ENCODE measurements around the gene PIK3R6. TPM values are rescaled to one million over a fixed set of nuclear protein-coding genes. Genes with fewer than 3 reads are reported as not detected.
"Not testable (repeated sequence)": the region's sequence is repeated elsewhere in the genome, so short reads cannot be mapped to it uniquely, and the experiment has no call there.

Gene PIK3R6
- total RNA-seq, 4 donors from 2014 or later: 0.56 to 3.5 (median 1.5) TPM

- DNase-seq (ENCODE audit: low spot score) (no peak), ATAC-seq (ENCODE audit: low FRiP score) (no peak)
- TF ChIP-seq, protein P1, sequence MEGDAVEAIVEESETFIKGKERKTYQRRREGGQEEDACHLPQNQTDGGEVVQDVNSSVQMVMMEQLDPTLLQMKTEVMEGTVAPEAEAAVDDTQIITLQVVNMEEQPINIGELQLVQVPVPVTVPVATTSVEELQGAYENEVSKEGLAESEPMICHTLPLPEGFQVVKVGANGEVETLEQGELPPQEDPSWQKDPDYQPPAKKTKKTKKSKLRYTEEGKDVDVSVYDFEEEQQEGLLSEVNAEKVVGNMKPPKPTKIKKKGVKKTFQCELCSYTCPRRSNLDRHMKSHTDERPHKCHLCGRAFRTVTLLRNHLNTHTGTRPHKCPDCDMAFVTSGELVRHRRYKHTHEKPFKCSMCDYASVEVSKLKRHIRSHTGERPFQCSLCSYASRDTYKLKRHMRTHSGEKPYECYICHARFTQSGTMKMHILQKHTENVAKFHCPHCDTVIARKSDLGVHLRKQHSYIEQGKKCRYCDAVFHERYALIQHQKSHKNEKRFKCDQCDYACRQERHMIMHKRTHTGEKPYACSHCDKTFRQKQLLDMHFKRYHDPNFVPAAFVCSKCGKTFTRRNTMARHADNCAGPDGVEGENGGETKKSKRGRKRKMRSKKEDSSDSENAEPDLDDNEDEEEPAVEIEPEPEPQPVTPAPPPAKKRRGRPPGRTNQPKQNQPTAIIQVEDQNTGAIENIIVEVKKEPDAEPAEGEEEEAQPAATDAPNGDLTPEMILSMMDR (IDR thresholded peaks at IDR 0.05): no peak
These were observed 21.3 kb upstream of the PIK3R6 start for GRCh38 chr17:8888704-8889302.

DNA sequence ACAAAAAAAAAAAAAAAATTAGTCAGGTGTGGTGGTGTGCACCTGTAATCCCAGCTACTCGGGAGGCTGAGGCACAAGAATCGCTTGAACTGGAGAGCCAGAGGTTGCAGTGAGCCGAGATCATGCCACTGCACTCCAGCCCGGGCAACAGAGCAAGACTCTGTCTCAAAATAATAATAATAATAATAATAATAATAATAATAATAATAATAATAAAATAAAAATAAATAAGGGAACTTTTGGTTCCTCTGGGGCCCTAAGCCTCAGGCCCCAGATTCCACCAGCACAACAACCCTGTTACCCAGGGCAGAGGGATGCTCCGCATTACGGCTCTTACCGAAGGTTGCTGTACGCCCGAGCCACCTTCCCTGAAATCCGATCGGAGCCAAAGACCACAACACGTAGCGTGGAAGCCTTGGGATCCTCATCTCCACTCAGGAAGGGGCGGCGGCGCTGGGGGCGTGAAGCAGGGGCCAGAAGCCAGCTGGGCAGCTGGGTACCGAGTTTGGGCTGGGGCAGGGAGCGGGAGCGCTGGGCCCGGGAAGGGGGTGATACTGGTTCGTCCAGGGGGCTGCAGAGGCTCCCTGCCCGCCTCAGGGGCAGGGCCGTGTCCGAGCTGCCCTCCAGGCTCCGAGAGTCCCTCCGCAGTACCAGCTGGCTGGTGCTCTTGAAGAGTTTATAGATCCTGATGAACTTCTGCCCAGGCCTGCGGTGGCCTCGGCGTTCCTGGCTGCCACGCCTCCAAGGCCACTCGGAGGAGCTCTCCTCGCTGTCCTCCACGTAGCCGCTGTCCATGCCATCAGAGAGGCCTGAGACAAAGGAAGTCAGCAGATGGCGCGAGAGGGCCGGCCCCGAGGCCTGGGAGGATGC lies 20.6 kb upstream of the PIK3R6 start:
- TF ChIP-seq, protein P1 (IDR thresholded peaks at IDR 0.05): no peak
- DNase-seq (ENCODE audit: low spot score) (no peak), ATAC-seq (ENCODE audit: low FRiP score) (no peak)

- ATAC-seq (ENCODE audit: low FRiP score) (no peak), DNase-seq (ENCODE audit: low spot score) (no peak)
- TF ChIP-seq, protein P1 (IDR thresholded peaks at IDR 0.05): no peak
These were observed 19.8 kb upstream of the PIK3R6 start for GRCh38 chr17:8887301-8887700.

DNA sequence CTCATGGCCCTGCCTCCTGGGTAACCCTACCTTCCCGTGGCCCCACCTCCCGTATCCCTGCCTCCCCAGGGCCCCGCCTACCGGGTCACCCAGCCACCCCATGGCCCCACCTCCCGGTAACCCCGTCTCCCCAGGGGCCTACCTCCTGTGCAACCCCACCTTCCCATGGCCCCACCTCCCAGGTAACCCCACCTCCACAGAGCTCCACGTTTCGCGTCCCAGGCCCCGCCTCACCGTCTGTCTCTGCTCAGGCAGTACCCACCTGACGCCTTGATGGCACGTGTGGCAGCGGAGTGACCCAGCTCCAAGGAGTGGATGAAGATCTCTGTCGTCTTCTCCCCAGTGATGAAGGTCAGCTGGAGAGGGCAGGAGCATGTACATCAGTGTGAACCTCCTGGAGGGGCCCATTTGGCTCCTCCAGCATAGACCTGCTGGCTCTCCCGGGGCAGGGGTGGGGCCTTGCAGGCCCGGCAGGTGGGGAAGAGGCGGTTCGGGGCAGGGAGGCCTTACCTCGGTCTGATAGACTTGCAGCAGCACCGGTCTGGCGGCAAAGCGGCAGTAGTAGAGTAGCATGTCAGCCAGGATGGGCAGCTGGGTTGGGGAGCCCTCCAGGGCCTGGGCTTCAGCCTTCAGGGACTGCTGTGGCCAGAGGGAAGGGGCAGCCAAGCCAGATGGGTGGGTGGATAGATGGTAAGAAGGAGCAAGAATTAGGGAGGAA lies 18.7 kb upstream of the PIK3R6 start:
- ATAC-seq (ENCODE audit: low FRiP score) (no peak), DNase-seq (ENCODE audit: low spot score) (no peak)
- TF ChIP-seq, protein P1 (IDR thresholded peaks at IDR 0.05): no peak

DNA sequence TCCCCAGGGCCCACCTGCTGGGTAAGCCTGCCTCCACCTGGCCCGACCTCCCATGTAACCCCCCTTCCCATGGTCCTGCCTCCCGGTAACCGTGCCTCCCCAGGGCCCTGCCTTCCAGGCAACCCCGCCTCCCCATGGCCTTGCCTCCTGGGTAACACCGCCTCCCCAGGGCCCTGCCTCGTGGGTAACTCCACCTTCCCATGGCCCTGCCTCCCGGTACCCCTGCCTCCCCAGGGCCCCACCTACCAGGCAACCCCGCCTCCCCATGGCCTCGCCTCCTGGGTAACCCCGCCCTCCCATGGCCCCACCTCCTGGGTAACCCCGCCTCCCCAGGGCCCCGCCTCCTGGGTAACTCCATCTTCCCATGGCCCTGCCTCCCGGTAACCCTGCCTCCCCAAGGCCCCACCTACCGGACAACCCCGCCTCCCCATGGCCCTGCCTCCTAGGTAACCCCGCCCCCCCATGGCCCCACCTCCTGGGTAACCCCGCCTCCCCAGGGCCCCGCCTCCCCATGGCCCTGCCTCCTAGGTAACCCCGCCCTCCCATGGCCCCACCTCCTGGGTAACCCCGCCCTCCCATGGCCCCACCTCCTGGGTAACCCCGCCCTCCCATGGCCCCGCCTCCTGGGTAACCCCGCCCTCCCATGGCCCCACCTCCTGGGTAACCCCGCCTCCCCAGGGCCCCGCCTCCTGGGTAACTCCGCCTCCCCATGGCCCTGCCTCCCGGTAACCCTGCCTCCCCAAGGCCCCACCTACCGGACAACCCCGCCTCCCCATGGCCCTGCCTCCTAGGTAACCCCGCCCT lies 17.9 kb upstream of the PIK3R6 start:
- not testable (repeated sequence) for DNase-seq (ENCODE audit: low spot score); ATAC-seq (ENCODE audit: low FRiP score)

DNA sequence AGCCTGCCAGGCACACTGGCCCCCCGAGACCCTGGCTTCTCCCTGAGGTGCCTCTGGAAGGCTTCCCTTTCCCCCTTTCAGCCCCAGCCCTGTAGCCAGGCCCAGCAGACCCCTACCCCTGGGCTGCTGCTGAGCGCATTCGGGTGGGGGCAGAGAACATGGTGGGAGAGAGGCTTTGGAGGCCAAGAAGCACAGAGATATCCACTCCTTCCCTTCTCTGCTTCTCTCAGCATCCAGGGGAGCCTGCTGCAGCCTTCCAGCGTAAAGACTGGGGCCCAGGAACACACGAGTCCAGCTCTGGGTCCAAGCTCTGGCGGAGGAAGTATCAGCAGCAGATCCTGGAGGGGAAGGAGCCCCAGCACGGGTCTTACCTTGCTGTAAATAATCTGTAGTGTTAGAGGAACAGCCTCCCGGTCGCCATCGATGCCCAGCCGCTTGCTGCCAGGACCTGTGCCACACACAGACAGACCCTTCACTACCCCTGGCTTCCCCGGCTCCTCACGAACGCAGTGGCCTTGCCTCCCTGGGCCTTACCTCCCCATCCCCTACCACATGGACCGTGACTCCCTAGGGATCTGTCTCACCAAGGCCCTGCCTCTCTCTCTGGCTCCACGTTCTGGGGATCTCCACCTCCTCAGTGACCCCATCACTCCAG lies 17.0 kb upstream of the PIK3R6 start:
- ATAC-seq (ENCODE audit: low FRiP score) (no peak), DNase-seq (ENCODE audit: low spot score) (no peak)
- TF ChIP-seq, protein P1 (IDR thresholded peaks at IDR 0.05): no peak
